Measurements from ENCODE around the gene RAPGEF2.
"Not testable (repeated sequence)": the region's sequence is repeated elsewhere in the genome, so short reads cannot be mapped to it uniquely, and the experiment has no call there.

The RAPGEF2 gene

DNA sequence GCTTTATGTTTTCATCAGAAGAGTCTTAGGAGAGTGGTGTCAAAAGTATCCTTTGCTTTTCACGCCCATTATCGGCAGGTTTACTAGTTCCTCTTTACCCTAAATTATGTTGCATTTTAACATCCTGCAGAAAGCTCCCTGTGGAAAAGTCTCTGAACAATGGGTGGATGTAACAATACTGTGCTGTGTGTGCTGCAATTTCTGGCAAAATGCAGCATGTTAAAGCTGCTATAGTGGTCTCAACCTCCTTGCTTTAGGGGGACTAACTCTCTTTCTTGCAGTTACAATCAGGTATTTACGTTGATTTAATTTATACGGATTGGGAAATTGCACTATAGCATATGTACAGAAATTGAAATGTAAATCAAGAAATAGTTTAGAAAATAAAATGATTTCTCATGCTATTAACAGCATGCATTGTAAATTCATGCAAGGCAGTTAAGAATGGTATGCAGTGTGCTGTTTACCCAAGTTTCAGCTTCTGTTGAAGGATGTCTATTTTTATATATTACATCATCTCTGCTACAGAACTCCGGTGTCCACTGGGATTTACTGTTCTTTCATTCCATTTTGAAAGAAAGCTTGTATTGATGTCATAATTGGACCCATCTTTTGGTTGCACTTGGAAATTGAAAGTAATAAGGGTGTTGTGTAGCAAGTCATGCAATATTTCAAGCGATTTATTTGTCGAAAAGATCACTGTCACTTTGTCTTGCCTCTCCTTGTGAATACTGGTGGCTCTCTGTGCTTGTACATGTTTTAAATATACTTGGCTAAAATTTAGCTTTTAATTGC, 145.7 kb downstream of the RAPGEF2 start:
- no peak for FAIRE-seq

DNA sequence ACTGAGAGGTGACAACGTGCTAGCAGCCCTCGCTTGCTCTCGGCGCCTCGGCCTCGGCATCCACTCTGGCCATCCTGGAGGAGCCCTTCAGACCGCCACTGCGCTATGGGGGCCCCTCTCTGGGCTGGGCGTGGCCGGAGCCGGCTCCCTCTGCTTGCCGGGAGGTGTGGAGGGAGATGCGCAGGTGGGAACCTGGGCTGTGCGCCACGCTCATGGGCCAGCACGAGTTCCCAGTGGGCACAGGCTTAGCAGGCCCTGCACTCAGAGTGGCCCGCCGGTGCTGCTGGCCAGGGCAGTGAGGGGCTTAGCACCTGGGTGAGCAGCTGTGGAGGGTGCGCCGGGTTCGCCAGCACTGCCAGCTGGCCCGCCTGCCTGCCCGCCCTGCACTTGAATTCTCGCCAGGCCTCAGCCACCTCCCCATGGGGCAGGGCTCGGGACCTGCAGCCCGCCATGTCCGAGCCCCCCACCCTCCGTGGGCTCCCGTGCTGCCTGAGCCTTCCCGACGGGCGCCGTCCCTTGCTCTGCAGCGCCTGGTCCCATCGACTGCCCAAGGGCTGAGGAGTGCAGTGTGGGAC, 148.0 kb downstream of the RAPGEF2 start:
- no peak for FAIRE-seq

DNA sequence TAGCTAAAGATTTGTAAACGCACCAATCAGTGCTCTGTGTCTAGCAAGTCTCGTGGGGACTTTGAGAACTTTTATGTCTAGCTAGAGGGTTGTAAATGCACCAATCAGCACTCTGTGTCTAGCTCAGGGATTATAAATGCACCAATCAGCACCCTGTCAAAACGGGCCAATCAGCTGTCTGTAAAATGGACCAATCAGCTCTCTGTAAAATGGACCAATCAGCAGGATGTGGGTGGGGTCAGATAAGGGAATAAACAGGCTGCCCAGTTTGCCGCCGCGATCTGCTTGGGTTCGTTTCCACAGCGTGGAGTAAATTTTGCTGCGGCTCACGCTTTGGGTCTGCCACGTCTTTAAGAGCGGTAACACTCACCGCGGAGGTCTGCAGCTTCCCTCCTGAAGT, 148.7 kb downstream of the RAPGEF2 start:
- FAIRE-seq, result not testable (repeated sequence)

DNA sequence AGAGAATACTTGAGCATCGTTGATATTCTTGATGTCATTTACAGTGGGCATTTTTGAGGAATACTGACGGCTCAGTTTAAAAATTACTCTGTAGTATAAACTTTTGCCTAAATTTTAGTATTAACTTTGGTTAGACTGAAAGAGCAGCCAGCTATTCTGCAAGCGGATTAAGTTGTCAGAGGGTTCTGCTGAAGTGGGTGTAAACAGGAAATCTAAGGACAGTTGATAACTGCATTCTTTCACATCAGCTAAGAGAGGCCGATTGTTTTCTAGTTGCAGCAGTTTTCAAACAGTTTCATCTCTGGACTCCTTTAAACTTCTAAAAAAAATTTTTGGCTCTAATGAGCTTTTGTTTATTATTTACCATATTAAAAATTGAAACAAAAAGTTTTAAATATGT, 149.6 kb downstream of the RAPGEF2 start:
- FAIRE-seq, result no peak

DNA sequence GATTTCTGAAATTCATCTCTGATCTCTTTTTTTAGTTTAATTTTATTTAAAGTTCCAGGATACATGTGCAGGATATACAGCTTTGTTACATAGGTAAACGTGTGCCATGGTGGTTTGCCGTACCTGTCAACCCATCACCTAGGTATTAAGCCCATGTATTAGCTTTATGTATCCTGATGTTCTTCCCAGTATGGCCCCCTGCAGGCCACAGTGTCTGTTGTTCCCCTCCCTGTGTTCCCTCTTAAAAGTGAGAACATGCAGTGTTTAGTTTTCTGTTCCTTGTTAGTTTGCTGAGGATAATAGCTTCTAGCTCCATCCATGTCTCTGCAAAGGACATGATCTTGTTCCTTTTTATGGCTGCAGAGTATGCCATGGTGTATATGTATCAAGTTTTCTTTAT, 153.2 kb downstream of the RAPGEF2 start:
- FAIRE-seq, result no peak

DNA sequence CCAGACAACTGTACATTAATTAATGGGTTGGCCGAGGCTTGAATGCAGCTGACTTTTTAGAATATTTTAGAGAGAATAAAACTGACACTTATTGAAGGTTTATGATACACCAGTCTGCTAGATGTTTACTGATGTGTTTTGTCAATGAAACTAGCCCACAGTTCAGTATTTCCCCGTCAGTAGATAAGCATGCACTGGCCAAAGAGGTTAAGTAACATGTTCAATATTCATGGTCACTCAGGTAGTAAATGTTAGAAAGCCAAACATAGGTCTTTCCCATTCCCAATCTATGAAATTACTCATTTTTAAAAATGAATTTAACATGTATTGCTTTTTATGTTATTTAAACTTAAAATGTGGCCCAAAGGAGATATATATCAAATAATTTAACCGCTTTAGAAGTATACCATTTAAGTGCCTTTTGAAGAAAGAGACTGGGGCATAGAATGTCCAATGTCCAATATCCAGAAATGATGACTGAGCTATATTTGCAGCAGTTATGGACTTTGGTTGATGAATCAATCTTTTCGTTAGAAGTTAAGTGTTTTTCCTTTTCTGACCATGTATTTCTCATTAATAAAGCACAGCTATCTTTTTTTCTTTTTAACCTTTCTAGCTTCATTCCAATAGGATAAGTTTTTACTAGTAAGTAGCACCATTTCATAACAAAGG, 156.1 kb downstream of the RAPGEF2 start:
- FAIRE-seq, result peak; percentile 13

DNA sequence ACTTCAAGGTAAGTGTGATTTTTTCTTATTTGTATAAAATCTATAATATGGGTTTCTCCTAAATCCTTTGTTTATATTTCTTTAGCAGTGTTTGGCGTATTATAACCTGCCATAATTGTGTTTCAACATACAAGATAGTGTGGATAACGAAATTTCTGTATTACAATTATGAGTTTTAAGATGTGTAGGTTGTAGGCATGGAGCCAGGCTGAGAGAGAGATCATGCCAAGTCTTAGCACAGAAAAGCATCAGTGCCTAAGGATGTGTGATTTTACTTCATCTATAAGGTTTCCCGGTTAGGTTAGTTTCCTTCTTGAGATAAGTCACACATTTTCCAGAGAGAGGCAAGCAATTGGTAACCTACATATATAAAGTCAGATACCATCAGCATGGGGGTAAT, 161.2 kb downstream of the RAPGEF2 start:
- no peak for FAIRE-seq

DNA sequence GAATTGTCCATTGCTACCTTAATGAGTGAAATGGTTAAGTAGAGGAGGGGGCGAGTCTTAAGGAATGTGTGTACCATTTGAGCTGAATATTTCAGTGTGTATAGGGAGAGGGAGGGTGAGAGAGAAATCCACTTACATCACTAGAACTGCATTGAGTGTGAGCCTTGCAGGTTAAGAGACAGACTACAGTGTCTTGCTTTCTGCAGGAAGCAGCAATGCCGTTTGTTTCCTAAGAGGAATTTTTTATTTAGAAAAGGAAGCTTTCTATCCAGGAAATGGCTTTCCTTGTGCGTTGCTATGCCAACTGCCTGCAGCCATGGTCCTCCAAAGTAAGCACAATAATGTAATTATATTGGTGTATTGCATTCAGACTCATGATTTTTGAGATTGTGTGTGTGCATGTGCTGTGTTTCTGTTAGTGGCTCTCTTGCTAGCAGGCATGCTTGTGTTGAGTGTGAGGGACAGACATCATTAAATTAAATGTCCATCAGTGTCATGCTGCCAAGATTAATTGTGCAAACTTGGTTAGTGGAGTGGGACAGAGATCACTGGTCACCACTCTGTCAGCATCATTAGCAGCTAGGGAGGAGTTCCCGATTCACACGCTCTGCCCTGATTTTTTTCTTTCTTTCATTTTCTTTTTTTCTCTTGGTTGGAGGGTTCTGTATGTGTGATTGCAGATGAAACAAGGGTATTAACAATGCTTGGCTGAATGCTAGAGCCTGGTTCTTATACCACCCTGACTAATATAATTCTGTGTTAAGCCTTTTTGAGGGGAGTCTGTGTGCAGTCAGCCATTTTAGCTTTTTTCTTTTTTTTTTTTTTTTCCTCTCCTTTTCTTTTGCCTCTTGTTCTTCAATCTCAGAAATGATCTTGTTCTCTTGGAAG, 164.3 kb downstream of the RAPGEF2 start:
- FAIRE-seq, result no peak

DNA sequence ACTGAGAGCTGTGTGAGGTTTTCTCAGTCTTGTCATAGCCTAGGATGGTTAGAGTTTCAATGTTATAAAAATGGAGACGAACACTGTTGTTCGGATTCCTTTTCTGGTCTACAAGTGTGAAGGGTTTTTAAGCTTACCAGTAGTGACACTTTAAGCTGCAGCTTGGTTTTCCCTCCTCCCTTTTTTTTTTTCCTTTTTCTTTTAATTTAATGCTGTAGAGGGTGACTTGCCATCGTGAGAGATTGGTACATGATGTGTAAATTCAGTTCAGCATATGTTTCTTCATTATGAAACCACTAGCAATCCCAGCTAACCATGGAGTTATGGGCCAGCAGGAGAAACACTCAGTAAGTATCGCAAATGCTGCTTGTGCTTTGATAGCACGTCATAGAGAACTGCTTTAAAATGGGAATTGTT, 165.0 kb downstream of the RAPGEF2 start:
- FAIRE-seq, result no peak

DNA sequence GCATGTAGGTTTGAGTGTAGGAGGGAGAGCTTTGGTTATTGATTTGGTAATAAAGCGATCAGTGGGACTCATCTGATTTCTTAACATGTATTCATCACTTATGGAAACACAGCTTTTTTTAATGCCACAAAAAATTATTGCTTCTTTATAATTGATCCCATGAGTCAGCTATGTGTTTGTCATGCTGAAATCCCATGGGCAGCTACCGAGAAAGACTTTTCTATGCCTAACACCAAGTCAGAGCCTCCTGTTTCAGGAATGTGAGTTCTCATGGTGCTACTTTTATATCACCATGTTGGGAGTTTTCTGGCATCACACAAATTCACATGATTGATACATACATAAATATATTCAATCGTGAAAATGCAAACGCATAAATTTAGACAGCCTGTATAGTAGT, 165.7 kb downstream of the RAPGEF2 start:
- FAIRE-seq, result no peak

DNA sequence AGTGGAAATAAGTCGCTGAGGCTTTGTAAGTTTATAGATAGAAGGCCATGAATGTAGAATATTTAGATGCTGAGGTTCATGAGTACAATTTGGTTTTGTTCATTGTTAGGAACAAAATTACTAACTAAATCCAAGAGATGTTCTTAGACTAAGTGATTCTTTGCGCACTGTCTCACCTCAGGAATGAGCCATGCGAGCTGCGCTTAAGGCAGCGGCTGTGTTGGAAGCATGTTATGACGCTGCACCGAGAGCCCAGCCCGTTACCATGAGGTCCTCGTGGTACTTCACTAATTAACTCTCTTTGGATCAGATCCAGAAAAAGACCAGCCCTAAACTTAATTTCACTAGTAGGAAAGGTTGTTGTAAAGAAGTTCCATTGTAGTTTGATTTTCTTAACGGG, 166.2 kb downstream of the RAPGEF2 start:
- no peak for FAIRE-seq

DNA sequence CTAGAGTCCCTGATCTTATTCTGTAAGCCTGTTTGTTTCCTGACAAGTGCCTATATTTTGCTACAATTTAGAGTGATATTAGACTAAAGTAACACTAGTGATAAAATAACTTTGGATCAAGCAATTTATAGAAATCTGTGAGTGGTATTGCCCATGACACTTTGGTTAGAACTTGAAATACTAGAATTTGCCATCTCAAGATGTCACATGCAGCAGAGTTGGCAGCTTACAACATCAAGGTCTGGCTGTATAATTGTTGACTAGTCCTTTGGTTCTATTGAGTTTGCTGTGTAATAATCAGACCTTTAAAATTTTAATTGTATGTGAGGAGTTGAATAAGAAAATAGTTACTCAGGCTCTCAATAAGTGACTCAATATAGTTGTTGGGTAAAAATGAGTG, 167.1 kb downstream of the RAPGEF2 start:
- FAIRE-seq, result no peak

DNA sequence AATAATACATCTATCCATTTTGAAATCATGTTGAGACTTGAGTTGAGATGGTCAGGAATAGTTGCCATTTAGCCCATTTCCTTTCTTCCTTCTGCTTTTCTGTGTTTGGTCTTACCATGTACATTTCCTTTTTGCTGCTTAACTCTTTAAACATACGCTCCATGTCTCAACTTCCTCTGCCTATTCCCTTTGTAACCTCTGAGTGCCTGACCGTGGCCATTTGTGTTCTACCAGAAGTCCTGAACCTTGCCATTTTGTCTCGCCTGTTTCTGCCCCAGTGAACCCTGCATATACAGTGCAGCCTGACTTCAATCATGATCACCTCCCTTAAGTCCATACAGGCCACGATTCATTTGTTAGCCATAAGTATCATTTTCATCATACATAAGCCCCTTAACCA, 169.0 kb downstream of the RAPGEF2 start:
- no peak for FAIRE-seq

DNA sequence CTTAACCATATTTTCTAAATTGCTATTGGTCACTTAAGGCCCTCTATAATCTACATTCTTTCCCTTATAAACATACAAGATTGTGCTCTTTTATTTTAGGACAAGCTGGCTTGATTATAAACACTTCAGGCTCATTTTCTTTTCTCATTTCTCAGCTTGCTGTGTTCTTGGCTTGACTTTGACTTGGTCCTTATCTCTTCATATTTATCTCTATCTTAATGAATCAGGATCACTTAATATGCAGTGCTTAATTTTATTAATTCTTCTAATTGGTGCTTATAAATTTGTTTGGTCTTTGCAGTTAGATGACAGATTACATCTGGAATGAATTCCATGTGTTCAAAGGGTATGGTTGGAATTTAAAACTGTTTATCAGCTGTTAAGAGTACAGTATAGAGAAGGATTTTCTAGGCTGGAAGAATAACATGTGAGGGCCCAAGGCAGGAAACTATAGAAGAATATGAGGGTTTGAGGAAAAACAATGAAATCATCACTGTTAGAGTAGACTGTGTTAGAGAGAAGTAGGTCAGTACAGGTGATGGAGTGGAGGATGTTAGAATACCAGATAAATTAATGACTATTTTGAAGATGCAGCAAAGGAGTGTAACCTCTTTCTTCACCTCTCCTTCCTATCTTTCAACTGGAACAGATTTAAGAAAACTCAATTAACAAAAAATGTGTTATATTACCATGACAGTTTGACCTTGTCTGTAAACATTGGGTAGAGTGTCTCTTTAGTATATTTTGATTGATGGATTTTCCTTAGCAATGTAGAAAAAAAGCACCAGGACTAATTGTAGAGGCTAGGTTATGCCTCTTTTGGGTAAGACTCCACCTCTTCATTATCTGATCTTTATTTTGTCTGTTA, 169.6 kb downstream of the RAPGEF2 start:
- no peak for FAIRE-seq

DNA sequence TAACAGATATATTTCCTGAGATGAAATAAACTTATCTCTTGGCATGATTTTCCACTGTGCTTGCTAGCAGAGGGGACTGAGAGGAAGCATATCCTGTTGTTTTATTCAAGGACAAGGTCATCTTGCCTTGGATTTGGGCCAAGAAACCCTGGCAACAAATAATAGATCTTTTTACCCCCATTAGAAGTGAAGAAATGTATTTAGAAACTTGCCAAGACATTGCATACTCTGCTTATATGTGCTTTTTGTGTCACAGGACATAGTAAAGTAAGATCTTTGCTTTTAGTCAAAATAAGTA, 170.2 kb downstream of the RAPGEF2 start:
- FAIRE-seq, result no peak

DNA sequence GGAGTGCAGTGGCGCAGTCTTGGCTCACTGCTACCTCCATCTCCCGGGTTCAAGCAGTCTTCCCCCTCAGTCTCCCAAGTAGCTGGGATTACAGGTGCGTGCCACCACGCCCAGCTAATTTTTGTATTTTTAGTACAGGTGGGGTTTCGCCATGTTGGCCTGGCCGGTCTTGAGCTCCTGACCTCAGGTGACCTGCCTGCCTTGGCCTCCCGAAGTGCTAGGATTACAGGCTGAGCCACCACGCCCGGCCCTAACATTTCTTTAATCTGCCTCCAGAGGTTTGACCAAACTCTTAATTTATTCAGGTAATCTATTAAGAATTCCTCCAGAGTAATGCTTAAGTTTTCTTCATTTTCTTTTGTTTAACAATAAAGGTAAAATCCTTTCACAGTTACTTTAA, 171.0 kb downstream of the RAPGEF2 start:
- FAIRE-seq, result no peak

DNA sequence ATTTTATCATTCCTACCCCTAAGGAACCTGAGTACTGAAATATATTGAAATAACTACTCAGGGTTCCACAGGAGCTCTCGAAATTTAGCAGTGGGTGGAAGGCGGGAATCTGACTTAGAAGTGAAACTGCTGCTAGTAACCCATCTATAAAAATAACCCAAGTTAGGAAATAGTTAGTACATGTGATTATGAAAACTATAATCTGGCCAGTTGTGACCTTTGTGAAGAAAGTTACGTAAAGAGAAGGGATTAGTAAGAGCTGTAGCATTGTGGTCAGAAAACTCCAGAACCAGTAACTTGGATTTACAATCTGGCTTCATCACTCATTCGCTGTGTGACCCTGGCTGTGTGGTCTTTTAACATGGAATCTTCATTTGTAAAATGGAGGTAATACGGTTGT, 175.5 kb downstream of the RAPGEF2 start:
- FAIRE-seq, result no peak

DNA sequence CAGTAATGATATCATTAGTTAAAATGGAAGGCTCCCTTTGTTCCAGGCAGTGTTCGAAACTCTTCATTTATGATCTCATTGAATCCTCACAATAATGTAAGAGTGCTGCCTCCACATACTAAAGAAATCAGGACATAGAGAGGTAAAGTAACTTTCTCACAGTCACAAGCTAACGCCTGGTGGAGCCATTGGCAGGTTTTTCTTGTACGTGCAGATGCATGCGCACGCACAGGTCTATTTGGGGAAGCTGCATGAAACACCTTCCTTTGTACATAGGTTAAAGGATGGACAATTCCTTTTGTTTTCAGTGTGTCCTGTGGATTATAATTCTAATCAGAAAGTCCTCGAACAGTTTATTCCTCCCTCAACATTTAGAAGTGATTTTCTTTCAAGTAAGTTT, 176.2 kb downstream of the RAPGEF2 start:
- no peak for FAIRE-seq

DNA sequence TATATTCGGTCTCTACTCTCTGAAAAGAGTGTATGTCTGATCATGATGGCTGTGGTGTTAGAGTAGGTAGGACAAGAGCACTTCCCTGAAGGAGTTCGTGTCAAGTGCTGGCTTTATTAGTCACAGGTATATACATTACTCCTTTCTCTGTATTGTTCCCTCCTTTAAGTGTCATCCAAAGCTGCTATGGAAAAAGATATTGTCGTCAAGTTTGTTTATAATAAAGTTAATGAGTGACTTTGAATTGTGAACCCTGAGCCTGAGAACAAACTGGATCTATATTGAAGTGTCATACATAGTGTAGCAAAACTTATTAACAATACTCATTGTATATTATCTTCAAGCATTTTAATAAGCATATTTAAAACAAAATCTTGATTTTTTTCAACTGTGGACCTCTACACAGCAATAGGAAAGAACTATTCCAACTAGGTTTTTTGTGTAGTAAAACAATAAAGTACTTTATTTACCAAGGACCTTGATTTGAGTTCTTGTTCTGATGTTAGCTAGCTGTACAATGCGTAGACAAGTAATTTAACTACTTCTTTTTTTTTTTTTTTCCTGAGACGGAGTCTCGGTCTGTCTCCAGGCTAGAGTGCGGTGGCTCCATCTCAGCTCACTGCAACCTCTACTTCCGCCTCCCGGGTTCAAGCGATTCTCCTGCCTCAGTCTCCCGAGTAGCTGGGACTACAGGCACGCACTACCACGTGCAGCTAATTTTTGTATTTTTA, 177.7 kb downstream of the RAPGEF2 start:
- FAIRE-seq, result no peak

DNA sequence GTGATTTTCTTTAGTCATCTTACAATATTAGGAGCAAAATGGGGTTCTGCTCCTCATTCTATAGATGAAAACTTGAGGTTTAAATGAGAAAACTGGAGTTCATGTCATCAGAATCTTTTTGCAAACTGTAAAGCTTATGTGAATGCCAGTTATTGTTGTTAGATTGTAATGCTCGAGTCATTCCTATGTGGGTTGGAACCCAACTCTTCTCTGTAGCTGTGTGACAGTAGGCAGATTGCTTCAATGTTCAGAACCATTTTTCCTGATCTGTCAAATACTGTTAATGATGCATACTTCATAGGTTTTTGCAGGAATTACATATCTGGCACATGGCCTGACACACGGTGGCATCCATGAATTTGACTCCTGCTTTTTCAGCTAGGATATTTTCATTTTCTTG, 178.9 kb downstream of the RAPGEF2 start:
- FAIRE-seq, result no peak

DNA sequence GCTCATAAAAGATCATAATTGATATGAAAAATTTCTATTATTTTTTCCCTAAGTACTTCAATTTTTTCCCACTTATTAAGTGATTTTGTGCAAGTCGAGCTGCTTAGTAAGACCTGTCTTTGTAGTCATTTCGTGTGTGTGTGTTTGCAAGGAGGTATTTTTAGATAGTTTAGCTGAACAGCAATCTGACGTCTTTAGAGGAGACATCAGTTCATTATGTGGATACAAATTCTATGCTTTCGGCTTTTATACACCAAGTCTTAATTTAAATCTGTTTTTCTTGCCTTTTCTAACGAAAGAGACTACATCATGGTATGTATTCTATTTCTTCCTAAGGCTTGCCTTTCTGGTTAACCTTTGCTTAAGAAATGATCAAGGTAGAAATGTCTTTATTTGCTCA, 179.4 kb downstream of the RAPGEF2 start:
- FAIRE-seq, result no peak

DNA sequence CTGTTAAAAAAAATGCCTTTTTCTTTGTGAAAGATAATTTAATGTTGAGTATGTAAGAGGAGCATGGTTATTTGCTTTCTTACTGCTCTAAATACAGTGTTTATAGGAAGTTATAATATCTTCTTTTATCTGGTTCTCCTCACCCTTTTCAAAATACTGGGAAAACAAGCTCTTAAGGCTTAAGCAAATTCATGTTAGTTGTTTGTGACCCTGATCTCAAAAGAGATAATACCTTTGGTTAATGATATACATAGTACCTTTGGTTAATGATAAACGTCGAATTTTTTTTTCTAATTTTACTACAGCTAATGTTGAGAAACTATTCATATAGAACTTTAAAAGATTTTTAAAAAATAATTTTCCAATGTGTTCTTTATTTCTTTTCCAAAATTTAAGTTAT, 180.1 kb downstream of the RAPGEF2 start:
- peak; percentile 73 for FAIRE-seq
